Retinal pigment epithelial cell (primary cell): ENCODE measurements around the gene L3MBTL4.

ENCODE experiments used
- DNase-seq: peaks from one replicate; pipeline ENCODE4 v3.0.0-alpha.2; 2010; ENCODE audit warnings: low read depth
- H3K4me3 ChIP-seq: 2 replicates; pipeline ENCODE4 v1.5.1; 2011; ENCODE audit warnings: mild to moderate bottlenecking, low read length, control low read depth, moderate library complexity
- TF ChIP-seq, protein P1 (sequence below): conservative IDR thresholded peaks from 2 replicates; pipeline ENCODE4 v1.5.1; 2011; ENCODE audit warnings: low read depth, low read length, control low read depth, inconsistent platforms

Gene L3MBTL4

DNA sequence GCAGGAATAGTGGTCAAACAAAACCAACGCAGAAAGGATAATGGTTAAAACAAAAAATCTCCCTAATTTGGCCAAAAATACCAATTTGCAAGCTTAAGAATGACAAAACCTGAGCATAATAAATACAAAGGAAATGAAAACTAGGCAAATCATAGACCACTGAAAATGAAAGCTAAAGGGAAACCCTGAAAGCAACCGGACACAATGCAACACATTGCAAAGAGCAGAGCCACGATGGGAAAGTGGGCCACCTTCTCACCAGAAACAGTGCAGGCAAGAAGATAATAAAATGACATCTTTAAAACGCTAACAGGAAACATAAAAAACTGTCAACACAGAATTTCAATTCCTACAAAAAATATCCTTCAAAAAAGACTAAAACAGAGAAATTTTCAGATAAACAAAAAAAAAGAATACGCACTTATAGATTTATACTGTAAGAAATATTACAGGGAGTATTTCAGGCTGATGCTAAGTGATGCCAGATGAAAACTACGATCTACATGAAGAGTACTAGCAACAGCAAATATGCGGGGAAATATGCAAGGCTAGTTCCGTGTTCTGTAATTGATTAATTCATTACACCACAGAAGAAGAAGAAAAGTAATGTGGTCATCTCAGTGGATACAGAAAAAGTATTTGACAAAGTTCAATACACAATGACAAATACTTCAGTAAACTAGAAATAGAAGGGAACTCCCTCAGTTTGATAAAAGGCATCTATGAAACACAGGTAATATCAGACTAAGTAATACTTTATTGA is 239.5 kb downstream of the L3MBTL4 start:
- H3K4me3 ChIP-seq, result no peak overlapping the region
- DNase-seq, result no peak
- TF ChIP-seq, protein P1, sequence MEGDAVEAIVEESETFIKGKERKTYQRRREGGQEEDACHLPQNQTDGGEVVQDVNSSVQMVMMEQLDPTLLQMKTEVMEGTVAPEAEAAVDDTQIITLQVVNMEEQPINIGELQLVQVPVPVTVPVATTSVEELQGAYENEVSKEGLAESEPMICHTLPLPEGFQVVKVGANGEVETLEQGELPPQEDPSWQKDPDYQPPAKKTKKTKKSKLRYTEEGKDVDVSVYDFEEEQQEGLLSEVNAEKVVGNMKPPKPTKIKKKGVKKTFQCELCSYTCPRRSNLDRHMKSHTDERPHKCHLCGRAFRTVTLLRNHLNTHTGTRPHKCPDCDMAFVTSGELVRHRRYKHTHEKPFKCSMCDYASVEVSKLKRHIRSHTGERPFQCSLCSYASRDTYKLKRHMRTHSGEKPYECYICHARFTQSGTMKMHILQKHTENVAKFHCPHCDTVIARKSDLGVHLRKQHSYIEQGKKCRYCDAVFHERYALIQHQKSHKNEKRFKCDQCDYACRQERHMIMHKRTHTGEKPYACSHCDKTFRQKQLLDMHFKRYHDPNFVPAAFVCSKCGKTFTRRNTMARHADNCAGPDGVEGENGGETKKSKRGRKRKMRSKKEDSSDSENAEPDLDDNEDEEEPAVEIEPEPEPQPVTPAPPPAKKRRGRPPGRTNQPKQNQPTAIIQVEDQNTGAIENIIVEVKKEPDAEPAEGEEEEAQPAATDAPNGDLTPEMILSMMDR, result no peak

DNA sequence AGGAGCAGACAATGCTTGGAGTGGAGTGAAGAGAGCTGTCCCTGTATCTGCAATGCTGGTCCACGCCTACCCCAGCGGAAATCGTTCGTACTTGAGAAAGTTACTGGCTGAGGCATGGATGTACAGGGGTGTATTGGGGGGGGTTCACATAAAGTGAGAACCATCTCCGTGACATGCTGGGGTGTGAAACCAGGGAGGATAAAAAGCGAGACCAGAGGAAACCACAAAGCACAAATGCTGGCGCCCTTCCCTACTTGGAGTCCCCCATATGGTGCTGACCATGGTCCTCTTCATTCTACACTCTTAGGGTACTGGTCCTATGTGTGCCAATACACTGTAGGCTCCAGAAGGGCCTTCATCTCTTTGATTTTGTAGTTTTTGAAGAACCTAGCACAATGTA is 244.1 kb downstream of the L3MBTL4 start:
- TF ChIP-seq, protein P1, result no peak
- DNase-seq, result no peak

DNA sequence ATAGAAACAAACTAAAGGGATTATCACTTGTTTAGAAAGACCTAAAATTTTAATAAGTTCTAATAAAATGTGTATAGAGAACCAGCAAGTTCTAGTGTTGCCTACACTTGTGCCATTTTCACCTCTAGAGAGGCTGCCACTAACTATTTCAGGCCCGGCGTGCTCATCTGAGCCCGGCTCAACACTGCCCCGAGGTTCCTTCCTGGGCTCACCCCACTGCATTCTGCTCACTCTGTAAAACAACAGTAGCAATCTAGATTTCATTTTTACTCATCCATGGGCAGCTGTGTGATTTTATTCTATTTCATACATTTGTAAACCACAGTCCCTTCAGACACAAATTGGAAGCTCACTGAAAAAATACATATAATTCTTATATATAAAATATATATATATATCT is 253.2 kb downstream of the L3MBTL4 start:
- H3K4me3 ChIP-seq, result no peak overlapping the region
- TF ChIP-seq, protein P1, result no peak
- DNase-seq, result no peak

More for the DNA sequence above, 244.1 kb downstream of the L3MBTL4 start:
- no peak overlapping the region for H3K4me3 ChIP-seq

- no peak for DNase-seq
- TF ChIP-seq, protein P1, result no peak
- H3K4me3 ChIP-seq, result no peak overlapping the region
Measured at GRCh38 chr18:6159426-6159825, 255.3 kb downstream of the L3MBTL4 start.

- TF ChIP-seq, protein P1, result no peak
- H3K4me3 ChIP-seq, result no peak overlapping the region
- no peak for DNase-seq
Measured at GRCh38 chr18:6158958-6159357, 255.8 kb downstream of the L3MBTL4 start.

GRCh38 chr18:6156446-6156845 is 258.3 kb downstream of the L3MBTL4 start:
- DNase-seq, result no peak
- H3K4me3 ChIP-seq, result no peak overlapping the region
- TF ChIP-seq, protein P1, result no peak

- TF ChIP-seq, protein P1, result no peak
- H3K4me3 ChIP-seq, result no peak overlapping the region
- DNase-seq, result no peak
Measured at GRCh38 chr18:6155707-6156106, 259.0 kb downstream of the L3MBTL4 start.
